HG03280 (cell line): ENCODE data around the gene SLC29A3.
A peak's percentile ranks its signal among the peaks of the same experiment; 100 is the strongest.
"Not testable (repeated sequence)": the region's sequence is repeated elsewhere in the genome, so short reads cannot be mapped to it uniquely, and the experiment has no call there.

Experiments used
- ATAC-seq: cut with Tn5 transposase; IDR thresholded peaks from one replicate; pipeline ENCODE4 v1.9.1; 2021; ENCODE audit warnings: mild to moderate bottlenecking, moderate library complexity; ENCODE audit not compliant: unreplicated experiment

The SLC29A3 gene

GRCh38 chr10:71319042-71319799 is at the start of gene SLC29A3:
Gene SLC29A3, plus strand, starts transcription at chr10:71319259. Its CDS starts 51 bp downstream, at chr10:71319310.
- ATAC-seq: peak; percentile 79

GRCh38 chr10:71269301-71270288 is 49.5 kb upstream of the SLC29A3 start:
- no peak for ATAC-seq

- ATAC-seq: no peak
Observed at GRCh38 chr10:71270301-71271220, 48.5 kb upstream of the SLC29A3 start.

GRCh38 chr10:71271662-71272055 is 47.4 kb upstream of the SLC29A3 start:
- no peak for ATAC-seq

GRCh38 chr10:71272056-71272771 is 46.8 kb upstream of the SLC29A3 start:
- ATAC-seq: no peak

GRCh38 chr10:71272974-71273373 is 46.1 kb upstream of the SLC29A3 start:
- not testable (repeated sequence) for ATAC-seq

GRCh38 chr10:71273506-71273905 is 45.6 kb upstream of the SLC29A3 start:
- ATAC-seq: no peak

GRCh38 chr10:71274901-71275796 is 43.9 kb upstream of the SLC29A3 start:
- no peak for ATAC-seq

GRCh38 chr10:71276873-71277272 is 42.2 kb upstream of the SLC29A3 start:
- no peak for ATAC-seq

GRCh38 chr10:71277914-71278665 is 41.0 kb upstream of the SLC29A3 start:
- no peak for ATAC-seq

GRCh38 chr10:71278691-71279588 is 40.1 kb upstream of the SLC29A3 start:
- ATAC-seq: no peak

- no peak for ATAC-seq
Observed at GRCh38 chr10:71279590-71280170, 39.4 kb upstream of the SLC29A3 start.

GRCh38 chr10:71280216-71280615 is 38.8 kb upstream of the SLC29A3 start:
- ATAC-seq: no peak

- no peak for ATAC-seq
Observed at GRCh38 chr10:71280825-71281224, 38.2 kb upstream of the SLC29A3 start.

GRCh38 chr10:71281646-71282322 is 37.3 kb upstream of the SLC29A3 start:
- no peak for ATAC-seq

GRCh38 chr10:71282323-71282680 is 36.8 kb upstream of the SLC29A3 start:
- ATAC-seq: no peak
